Keratinocyte (primary cell): ENCODE data around the gene RHOBTB3. TPM values are rescaled to one million over a fixed set of nuclear protein-coding genes. Genes with fewer than 3 reads are reported as not detected.

Experiments used
- DNase-seq: peaks from one replicate; pipeline ENCODE4 v3.0.0-alpha.2; 2011; ENCODE audit warnings: low read depth, missing footprints, low spot score
- FAIRE-seq: peaks from 2 replicates; lab custom pipeline; 2011; peaks lifted over from hg19 to GRCh38; lab: Jason Lieb, UNC
- H2AFZ ChIP-seq: 2 replicates; pipeline ENCODE4 v1.6.0; 2012; ENCODE audit warnings: low read length, control low read depth, inconsistent platforms; ENCODE audit not compliant: control insufficient read depth
- H3K27ac ChIP-seq: 2 replicates; pipeline ENCODE4 v1.5.1; 2011; ENCODE audit warnings: low read length; ENCODE audit not compliant: control insufficient read depth, insufficient read depth
- H3K27me3 ChIP-seq: 3 replicates; pipeline ENCODE4 v1.6.0; 2011; ENCODE audit warnings: low read length; ENCODE audit not compliant: control insufficient read depth, insufficient read depth; ENCODE audit errors: extremely low read depth
- H3K36me3 ChIP-seq, 2 experiments: 2 replicates in 1 of 2; 3 replicates in 1 of 2; pipeline ENCODE4 v1.5.1; 2011; ENCODE audit warnings: low read length in 2 of 2, mild to moderate bottlenecking in 1 of 2; ENCODE audit not compliant: control insufficient read depth in 2 of 2, insufficient read depth in 2 of 2; ENCODE audit errors: extremely low read depth in 1 of 2
- H3K4me1 ChIP-seq: 3 replicates; pipeline ENCODE4 v1.5.1; 2011; ENCODE audit warnings: low read length; ENCODE audit not compliant: control insufficient read depth, insufficient read depth; ENCODE audit errors: extremely low read depth
- H3K4me2 ChIP-seq: 3 replicates; pipeline ENCODE4 v1.6.0; 2011; ENCODE audit warnings: low read depth, low read length; ENCODE audit not compliant: control insufficient read depth, insufficient read depth; ENCODE audit errors: extremely low read depth
- H3K4me3 ChIP-seq, 3 experiments: fragments of 200-600 bp in 1 of 3; sonication (generic) in 1 of 3; 2 replicates in 2 of 3; 3 replicates in 1 of 3; pipeline ENCODE4 v1.5.1; 2011 to 2016; ENCODE audit warnings: low read length in 3 of 3, mild to moderate bottlenecking in 3 of 3, control low read depth in 2 of 3, inconsistent platforms in 1 of 3, low read depth in 1 of 3, mixed read lengths in 1 of 3, mixed run types in 1 of 3, moderate library complexity in 1 of 3; ENCODE audit not compliant: control insufficient read depth in 2 of 3, insufficient read depth in 2 of 3; ENCODE audit errors: extremely low read depth in 1 of 3
- H3K79me2 ChIP-seq: 2 replicates; pipeline ENCODE4 v1.6.0; 2012; ENCODE audit warnings: low read length; ENCODE audit not compliant: control insufficient read depth, insufficient read depth
- H3K9ac ChIP-seq: 3 replicates; pipeline ENCODE4 v1.6.0; 2011; ENCODE audit warnings: low read length; ENCODE audit not compliant: control insufficient read depth, insufficient read depth; ENCODE audit errors: extremely low read depth
- H3K9me1 ChIP-seq: 3 replicates; pipeline ENCODE4 v1.6.0; 2011; ENCODE audit warnings: low read length; ENCODE audit not compliant: control insufficient read depth, insufficient read depth; ENCODE audit errors: extremely low read depth
- H3K9me3 ChIP-seq: 2 replicates; pipeline ENCODE4 v1.5.1; 2012; ENCODE audit warnings: low read depth, low read length; ENCODE audit not compliant: control insufficient read depth
- H4K20me1 ChIP-seq: 3 replicates; pipeline ENCODE4 v1.6.0; 2011; ENCODE audit warnings: low read length; ENCODE audit not compliant: control insufficient read depth, insufficient read depth; ENCODE audit errors: extremely low read depth
- CTCF ChIP-seq, 3 experiments: IDR thresholded peaks in 1 of 3; conservative IDR thresholded peaks in 1 of 3; optimal IDR thresholded peaks in 1 of 3; 2 replicates in 2 of 3; 3 replicates in 1 of 3; pipeline versions ENCODE3 to v1.5.1; 2011; ENCODE audit warnings: low read length in 3 of 3, mild to moderate bottlenecking in 3 of 3, moderate library complexity in 2 of 3, control low read depth in 1 of 3, inconsistent platforms in 1 of 3; ENCODE audit not compliant: insufficient read depth in 2 of 3; ENCODE audit errors: extremely low read depth in 1 of 3
- EZH2 ChIP-seq: IDR thresholded peaks from one replicate; pipeline ENCODE4 v1.6.1; 2012; ENCODE audit warnings: inconsistent platforms, mild to moderate bottlenecking, low read length, moderate library complexity
- dilution Hi-C: fragments of 300-500 bp; cut with MboI; formaldehyde crosslinking; loops from one replicate; pipeline ENCODE4 v1.7.0; 2020; ENCODE audit warnings: low sequenced_read_pairs; ENCODE audit not compliant: extremely low pct_ligation_motif_present
- polyA plus RNA-seq, 5 experiments: library from polyadenylated mRNA; depleted of rRNA in 3 of 5; stranded (reverse) in 3 of 5; stranded (forward) in 1 of 5; unstranded in 1 of 5; fragments of >200 nt; gene quantifications; 1 replicate in 1 of 5; 2 replicates in 3 of 5; 3 replicates in 1 of 5; pipeline versions ENCODE4 v1.2.1 to v1.2.3, GENCODE V29; 2011 to 2012; ENCODE audit warnings: missing spikeins in 2 of 5, low read depth in 1 of 5, low replicate concordance in 1 of 5

The RHOBTB3 gene
- polyA plus RNA-seq, 1 donor (not counting 4 experiments of a cell fraction or from before 2014, with no cell fraction given) = 4.7 TPM

- Histone ChIP-seq H3K9ac (no peak overlapping the region), H3K27ac (no peak overlapping the region), H3K79me2 (no peaks in the 10 kb centered on the region), H3K27me3 (no peaks in the 10 kb centered on the region), H2AFZ (no peak overlapping the region), H3K36me3 (no peaks in the 10 kb centered on the region), H4K20me1 (no peaks in the 10 kb centered on the region), H3K9me1 (no peaks in the 10 kb centered on the region), H3K4me3 (no peak overlapping the region), H3K4me1 (peaks cover 9% of the 10 kb centered on the region), H3K9me3 (no peaks in the 10 kb centered on the region), H3K4me2 (no peak overlapping the region)
- DNase-seq (no peak), FAIRE-seq (no peak)
- dilution Hi-C loops = no loop called here
- TF ChIP-seq EZH2 = no peak
- TF ChIP-seq CTCF (optimal IDR thresholded peaks at IDR 0.05 in 1 of 3, IDR thresholded peaks at IDR 0.05 in 1 of 3, conservative IDR thresholded peaks at IDR 0.05 in 1 of 3; ENCODE audit: extremely low read depth in 1 of 3, insufficient read depth in 2 of 3, low read length in 3 of 3) = no peak
These were observed 3.8 kb downstream of the RHOBTB3 start for GRCh38 chr5:95734906-95735305.

DNA sequence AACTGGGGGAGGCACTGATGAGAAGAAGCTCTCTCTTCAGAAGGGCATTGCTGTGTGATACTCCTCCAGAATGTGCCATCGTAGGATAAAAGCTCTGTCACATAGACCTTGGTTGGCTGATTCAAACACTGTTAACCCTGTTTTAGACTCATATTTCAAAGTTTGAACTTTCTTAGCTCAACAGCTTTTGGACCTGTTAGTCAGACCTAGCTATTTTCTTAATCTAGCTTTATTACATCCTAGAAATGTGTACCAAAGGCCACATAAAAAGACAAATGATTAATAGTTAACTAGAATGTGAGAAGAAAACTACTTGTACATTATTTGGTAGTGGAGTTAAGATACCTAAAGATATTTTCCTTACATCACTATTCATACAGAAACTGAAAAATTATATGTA is 4.3 kb downstream of the RHOBTB3 start:
- FAIRE-seq (no peak), DNase-seq (no peak)
- Histone ChIP-seq H3K27ac (no peak overlapping the region), H3K4me2 (no peak overlapping the region), H3K4me3 (no peak overlapping the region), H4K20me1 (no peaks in the 10 kb centered on the region), H3K9me3 (no peaks in the 10 kb centered on the region), H2AFZ (no peak overlapping the region), H3K9ac (no peak overlapping the region), H3K79me2 (no peaks in the 10 kb centered on the region), H3K4me1 (peaks cover 7% of the 10 kb centered on the region), H3K9me1 (no peaks in the 10 kb centered on the region), H3K27me3 (no peaks in the 10 kb centered on the region), H3K36me3 (no peaks in the 10 kb centered on the region)
- dilution Hi-C loops = no loop called here
- no peak for TF ChIP-seq CTCF (optimal IDR thresholded peaks at IDR 0.05 in 1 of 3, IDR thresholded peaks at IDR 0.05 in 1 of 3, conservative IDR thresholded peaks at IDR 0.05 in 1 of 3; ENCODE audit: extremely low read depth in 1 of 3, insufficient read depth in 2 of 3, low read length in 3 of 3)
